BE2C (cell line): ENCODE measurements around the gene NDUFAB1.

Experiments
- DNase-seq: peaks from one replicate; pipeline ENCODE4 v3.0.0-alpha.2; 2020
- H3K27me3 ChIP-seq: fragments of 250-450 bp; sonication (Bioruptor Pico); 2 replicates; pipeline ENCODE4 v1.5.1; 2020; ENCODE audit warnings: mild to moderate bottlenecking
- H3K36me3 ChIP-seq: fragments of 250-450 bp; sonication (Bioruptor Pico); 2 replicates; pipeline ENCODE4 v1.5.1; 2020; ENCODE audit warnings: mild to moderate bottlenecking
- H3K4me1 ChIP-seq: fragments of 250-450 bp; sonication (Bioruptor Pico); 2 replicates; pipeline ENCODE4 v1.5.1; 2020
- H3K4me3 ChIP-seq: 2 replicates; pipeline ENCODE4 v1.5.1; 2011; ENCODE audit warnings: low read depth, low read length
- H3K9me3 ChIP-seq: fragments of 250-450 bp; sonication (Bioruptor Pico); 2 replicates; pipeline ENCODE4 v1.5.1; 2020
- CTCF ChIP-seq: IDR thresholded peaks from 2 replicates; pipeline ENCODE4 v1.5.1; 2012; ENCODE audit warnings: mild to moderate bottlenecking, low read depth, low read length

NDUFAB1 gene

GRCh38 chr16:23562505-23562904, 33.6 kb downstream of the NDUFAB1 start:
- Histone ChIP-seq H3K36me3 (peaks cover 78% of the 10 kb centered on the region), H3K4me1 (no peaks in the 10 kb centered on the region), H3K4me3 (no peak overlapping the region), H3K9me3 (no peaks in the 10 kb centered on the region), H3K27me3 (no peaks in the 10 kb centered on the region)
- DNase-seq: no peak
- no peak for TF ChIP-seq CTCF

GRCh38 chr16:23561586-23561985, 34.5 kb downstream of the NDUFAB1 start:
- Histone ChIP-seq H3K36me3 (peaks cover 69% of the 10 kb centered on the region), H3K27me3 (no peaks in the 10 kb centered on the region), H3K4me1 (no peaks in the 10 kb centered on the region), H3K4me3 (no peak overlapping the region), H3K9me3 (no peaks in the 10 kb centered on the region)
- no peak for TF ChIP-seq CTCF
- DNase-seq: no peak

GRCh38 chr16:23557779-23558702, 38.1 kb downstream of the NDUFAB1 start:
- DNase-seq: no peak
- H3K27me3 ChIP-seq: no peaks in the 10 kb centered on the region
- no peak for TF ChIP-seq CTCF
- H3K4me3 ChIP-seq: peak overlapping the region; percentile 94
- H3K4me1 ChIP-seq: no peaks in the 10 kb centered on the region
- peaks cover 42% of the 10 kb centered on the region for H3K36me3 ChIP-seq
- no peaks in the 10 kb centered on the region; the same call in 1 of the 2 replicates for H3K9me3 ChIP-seq

GRCh38 chr16:23556881-23557778, 39.0 kb downstream of the NDUFAB1 start, which contains the start of the genes EARS2 and UBFD1:
EARS2 (minus strand) TSS chr16:23557350; CDS start chr16:23557343, 7 bp downstream.
UBFD1 (plus strand) TSS chr16:23557727; CDS start chr16:23557743, 16 bp downstream.
- peak; percentile 99 for DNase-seq
- Histone ChIP-seq H3K27me3 (no peaks in the 10 kb centered on the region), H3K4me1 (no peaks in the 10 kb centered on the region), H3K9me3 (no peaks in the 10 kb centered on the region; the same call in 1 of the 2 replicates), H3K4me3 (peak within 1 kb of the TSS; percentile 94), H3K36me3 (peaks cover 42% of the 10 kb centered on the region)
- peak; percentile 89 for TF ChIP-seq CTCF

GRCh38 chr16:23554536-23554935, 41.6 kb downstream of the NDUFAB1 start:
- Histone ChIP-seq H3K9me3 (no peaks in the 10 kb centered on the region; the same call in 1 of the 2 replicates), H3K36me3 (peaks cover 42% of the 10 kb centered on the region), H3K27me3 (no peaks in the 10 kb centered on the region), H3K4me3 (no peak overlapping the region), H3K4me1 (no peaks in the 10 kb centered on the region)
- TF ChIP-seq CTCF: no peak
- no peak for DNase-seq
